ENCODE results near the gene SRSF7.

DNA sequence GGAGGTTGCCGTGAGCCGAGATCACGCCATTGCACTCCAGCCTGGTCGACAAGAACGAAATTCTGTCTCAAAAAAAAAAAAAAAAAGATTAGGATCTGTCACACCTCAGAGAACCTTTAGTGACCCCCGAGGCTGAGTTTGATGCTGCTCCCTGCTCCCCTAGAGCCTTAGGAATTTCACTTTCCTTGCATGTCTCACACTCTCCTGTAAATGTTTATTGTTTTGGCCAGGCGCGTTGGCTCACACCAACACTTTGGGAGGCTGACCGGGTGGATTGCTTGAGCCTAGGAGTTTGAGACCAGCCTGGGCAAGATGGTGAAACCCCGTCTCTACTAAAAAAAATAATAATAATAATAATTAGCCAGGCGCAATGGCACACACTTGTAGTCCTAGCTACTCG lies 31.5 kb downstream of the SRSF7 start:
- TF ChIP-seq, protein P1, sequence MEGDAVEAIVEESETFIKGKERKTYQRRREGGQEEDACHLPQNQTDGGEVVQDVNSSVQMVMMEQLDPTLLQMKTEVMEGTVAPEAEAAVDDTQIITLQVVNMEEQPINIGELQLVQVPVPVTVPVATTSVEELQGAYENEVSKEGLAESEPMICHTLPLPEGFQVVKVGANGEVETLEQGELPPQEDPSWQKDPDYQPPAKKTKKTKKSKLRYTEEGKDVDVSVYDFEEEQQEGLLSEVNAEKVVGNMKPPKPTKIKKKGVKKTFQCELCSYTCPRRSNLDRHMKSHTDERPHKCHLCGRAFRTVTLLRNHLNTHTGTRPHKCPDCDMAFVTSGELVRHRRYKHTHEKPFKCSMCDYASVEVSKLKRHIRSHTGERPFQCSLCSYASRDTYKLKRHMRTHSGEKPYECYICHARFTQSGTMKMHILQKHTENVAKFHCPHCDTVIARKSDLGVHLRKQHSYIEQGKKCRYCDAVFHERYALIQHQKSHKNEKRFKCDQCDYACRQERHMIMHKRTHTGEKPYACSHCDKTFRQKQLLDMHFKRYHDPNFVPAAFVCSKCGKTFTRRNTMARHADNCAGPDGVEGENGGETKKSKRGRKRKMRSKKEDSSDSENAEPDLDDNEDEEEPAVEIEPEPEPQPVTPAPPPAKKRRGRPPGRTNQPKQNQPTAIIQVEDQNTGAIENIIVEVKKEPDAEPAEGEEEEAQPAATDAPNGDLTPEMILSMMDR (IDR thresholded peaks at IDR 0.05 in 8 of 11, conservative IDR thresholded peaks at IDR 0.05 in 3 of 11): no peak
- TF ChIP-seq POLR2AphosphoS5 (IDR thresholded peaks at IDR 0.05) (no peak), POLR2A (IDR thresholded peaks at IDR 0.05) (no peak)

Data from spleen (tissue), 7 donors.